RWPE2 (cell line): ENCODE results near the gene DPM1.

Experiments used
- ATAC-seq: fragments of 200-7000 bp; cut with Tn5 transposase; 3 replicates; pipeline ENCODE4 v1.9.1; 2021; ENCODE audit warnings: low read depth
- DNase-seq: peaks from one replicate; pipeline ENCODE4 v3.0.0-alpha.2; 2020; ENCODE audit warnings: low spot score
- H3K27ac ChIP-seq: fragments of 450-650 bp; 2 replicates; pipeline ENCODE4 v1.5.1; 2017; ENCODE audit warnings: mild to moderate bottlenecking; ENCODE audit not compliant: poor library complexity, severe bottlenecking
- H3K27me3 ChIP-seq: fragments of 250-450 bp; sonication (Bioruptor Pico); 2 replicates; pipeline ENCODE4 v1.5.1; 2021; ENCODE audit warnings: mild to moderate bottlenecking, moderate library complexity; ENCODE audit not compliant: insufficient read depth, poor library complexity, severe bottlenecking
- H3K36me3 ChIP-seq: fragments of 250-450 bp; sonication (Bioruptor Pico); 2 replicates; pipeline ENCODE4 v1.5.1; 2020; ENCODE audit warnings: low read depth, mild to moderate bottlenecking, moderate library complexity
- H3K4me1 ChIP-seq: fragments of 250-450 bp; sonication (Bioruptor Pico); 2 replicates; pipeline ENCODE4 v1.5.1; 2021; ENCODE audit warnings: mild to moderate bottlenecking, moderate library complexity; ENCODE audit not compliant: insufficient read depth, poor library complexity, severe bottlenecking
- H3K4me3 ChIP-seq: fragments of 250-450 bp; sonication (Bioruptor Pico); 2 replicates; pipeline ENCODE4 v1.5.1; 2021; ENCODE audit warnings: mild to moderate bottlenecking, moderate library complexity; ENCODE audit not compliant: severe bottlenecking
- H3K9me3 ChIP-seq: fragments of 250-450 bp; sonication (Bioruptor Pico); 2 replicates; pipeline ENCODE4 v1.5.1; 2021; ENCODE audit warnings: mild to moderate bottlenecking, moderate library complexity; ENCODE audit not compliant: severe bottlenecking
- CTCF ChIP-seq: fragments of 450-650 bp; IDR thresholded peaks from one replicate; pipeline ENCODE4 v1.5.1; 2017; ENCODE audit warnings: mild to moderate bottlenecking, moderate library complexity; ENCODE audit not compliant: poor library complexity, severe bottlenecking

DPM1 gene

GRCh38 chr20:50987493-50988210, 29.3 kb upstream of the DPM1 start:
- Histone ChIP-seq H3K9me3 (no peaks in the 10 kb centered on the region), H3K4me1 (peaks cover 23% of the 10 kb centered on the region), H3K27ac (no peak overlapping the region), H3K4me3 (no peak overlapping the region), H3K36me3 (no peaks in the 10 kb centered on the region), H3K27me3 (no peaks in the 10 kb centered on the region)
- DNase-seq (peak; percentile 91), ATAC-seq (peak; percentile 79)
- TF ChIP-seq CTCF, result peak; percentile 100

- Histone ChIP-seq H3K27me3 (no peaks in the 10 kb centered on the region), H3K4me3 (no peak overlapping the region), H3K27ac (peak overlapping the region; percentile 83), H3K4me1 (peaks cover 22% of the 10 kb centered on the region), H3K9me3 (no peaks in the 10 kb centered on the region), H3K36me3 (no peaks in the 10 kb centered on the region)
- DNase-seq (no peak), ATAC-seq (no peak)
- TF ChIP-seq CTCF, result no peak
Measured at GRCh38 chr20:50983321-50983720, 25.0 kb upstream of the DPM1 start.

- H3K4me3 ChIP-seq, result no peak overlapping the region
- no peaks in the 10 kb centered on the region for H3K9me3 ChIP-seq
- no peaks in the 10 kb centered on the region for H3K27me3 ChIP-seq
- peaks cover 22% of the 10 kb centered on the region for H3K4me1 ChIP-seq
- DNase-seq (peak; percentile 98), ATAC-seq (peak; percentile 67)
- H3K36me3 ChIP-seq, result no peaks in the 10 kb centered on the region
- H3K27ac ChIP-seq, result peak overlapping the region; percentile 83
- no peak for TF ChIP-seq CTCF
Measured at GRCh38 chr20:50982363-50982762, 24.0 kb upstream of the DPM1 start.

GRCh38 chr20:50981714-50982048, 23.3 kb upstream of the DPM1 start:
- H3K27ac ChIP-seq, result peak overlapping the region; percentile 83
- H3K4me3 ChIP-seq, result no peak overlapping the region
- no peak for ATAC-seq
- no peaks in the 10 kb centered on the region for H3K27me3 ChIP-seq
- peaks cover 22% of the 10 kb centered on the region for H3K4me1 ChIP-seq
- TF ChIP-seq CTCF, result peak; percentile 92
- no peaks in the 10 kb centered on the region for H3K36me3 ChIP-seq
- no peaks in the 10 kb centered on the region for H3K9me3 ChIP-seq
- no peak for DNase-seq
